T-helper 17 cell (primary cell): ENCODE data around the gene BNIP5. TPM values are rescaled to one million over a fixed set of nuclear protein-coding genes. Genes with fewer than 3 reads are reported as not detected.

ENCODE experiments used
- ATAC-seq: fragments of 150-1000 bp; cut with Tn5 transposase; 2 replicates; pipeline ENCODE4 v1.10.0; 2021; ENCODE audit warnings: mild to moderate bottlenecking, moderate library complexity
- DNase-seq, 3 donors: peaks; one replicate each; pipeline versions ENCODE4 v3.0.0 to v3.0.0-alpha.2; 2020 to 2021
- H3K9me3 ChIP-seq: one replicate; pipeline ENCODE4 v1.7.0; 2013; ENCODE audit warnings: low read length, mild to moderate bottlenecking; ENCODE audit not compliant: control insufficient read depth, poor library complexity, severe bottlenecking
- H3K27ac Mint-ChIP-seq: one replicate; pipeline ENCODE4 v1.8.0; 2022; ENCODE audit warnings: mild to moderate bottlenecking, moderate library complexity, mixed read lengths
- H3K27me3 Mint-ChIP-seq: one replicate; pipeline ENCODE4 v1.8.0; 2022; ENCODE audit warnings: mixed read lengths
- H3K36me3 Mint-ChIP-seq: one replicate; pipeline ENCODE4 v1.8.0; 2022; ENCODE audit warnings: low read depth, mixed read lengths
- H3K4me1 Mint-ChIP-seq: one replicate; pipeline ENCODE4 v1.8.0; 2022; ENCODE audit warnings: mild to moderate bottlenecking, mixed read lengths
- H3K4me3 Mint-ChIP-seq: one replicate; pipeline ENCODE4 v1.8.0; 2022; ENCODE audit warnings: mild to moderate bottlenecking, moderate library complexity, mixed read lengths
- total RNA-seq, 4 donors: library from RNA in 2 of 4; stranded (reverse) in 2 of 4; gene quantifications; one replicate each; pipeline ENCODE4 v1.2.3 and lab custom pipeline; 2022 to 2026

BNIP5 gene
- total RNA-seq, 2 donors from 2014 or later = not detected

- Mint-ChIP-seq H3K4me3 (peak overlapping the region; percentile 53), H3K4me1 (no peaks in the 10 kb centered on the region), H3K27ac (no peak overlapping the region), H3K27me3 (peaks cover 27% of the 10 kb centered on the region), H3K36me3 (no peaks in the 10 kb centered on the region)
- ATAC-seq (no peak), DNase-seq (no peak)
- no peaks in the 10 kb centered on the region for H3K9me3 ChIP-seq
Observed at GRCh38 chr6:36320475-36320874, 16.2 kb downstream of the BNIP5 start.

GRCh38 chr6:36319821-36320220, 16.9 kb downstream of the BNIP5 start:
- Mint-ChIP-seq H3K4me1 (no peaks in the 10 kb centered on the region), H3K27me3 (peaks cover 29% of the 10 kb centered on the region), H3K27ac (no peak overlapping the region), H3K36me3 (no peaks in the 10 kb centered on the region), H3K4me3 (no peak overlapping the region)
- DNase-seq (no peak), ATAC-seq (no peak)
- no peaks in the 10 kb centered on the region for H3K9me3 ChIP-seq

GRCh38 chr6:36319436-36319762, 17.3 kb downstream of the BNIP5 start:
- no peaks in the 10 kb centered on the region for H3K9me3 ChIP-seq
- Mint-ChIP-seq H3K4me3 (no peak overlapping the region), H3K27ac (no peak overlapping the region), H3K27me3 (peaks cover 28% of the 10 kb centered on the region), H3K36me3 (no peaks in the 10 kb centered on the region), H3K4me1 (no peaks in the 10 kb centered on the region)
- DNase-seq = no peak
- no peak for ATAC-seq

GRCh38 chr6:36318690-36319435, 17.8 kb downstream of the BNIP5 start:
- Mint-ChIP-seq H3K27me3 (peaks cover 32% of the 10 kb centered on the region), H3K36me3 (no peaks in the 10 kb centered on the region), H3K27ac (no peak overlapping the region), H3K4me1 (no peaks in the 10 kb centered on the region), H3K4me3 (no peak overlapping the region)
- ATAC-seq = no peak
- DNase-seq = no peak
- H3K9me3 ChIP-seq = no peaks in the 10 kb centered on the region

GRCh38 chr6:36317623-36318022, 19.1 kb downstream of the BNIP5 start:
- DNase-seq = no peak
- peaks cover 38% of the 10 kb centered on the region for H3K27me3 Mint-ChIP-seq
- H3K9me3 ChIP-seq = no peaks in the 10 kb centered on the region
- ATAC-seq = no peak
- no peak overlapping the region for H3K4me3 Mint-ChIP-seq
- H3K27ac Mint-ChIP-seq = no peak overlapping the region
- H3K36me3 Mint-ChIP-seq = no peaks in the 10 kb centered on the region
- no peaks in the 10 kb centered on the region for H3K4me1 Mint-ChIP-seq

- Mint-ChIP-seq H3K4me3 (no peak overlapping the region), H3K36me3 (no peaks in the 10 kb centered on the region), H3K27ac (no peak overlapping the region), H3K27me3 (peaks cover 45% of the 10 kb centered on the region), H3K4me1 (no peaks in the 10 kb centered on the region)
- no peaks in the 10 kb centered on the region for H3K9me3 ChIP-seq
- ATAC-seq = no peak
- DNase-seq = no peak
Observed at GRCh38 chr6:36315921-36316320, 20.8 kb downstream of the BNIP5 start.

GRCh38 chr6:36314221-36315014, 22.3 kb downstream of the BNIP5 start:
- DNase-seq = no peak
- Mint-ChIP-seq H3K4me3 (no peak overlapping the region), H3K27me3 (peaks cover 56% of the 10 kb centered on the region), H3K36me3 (peaks cover 2% of the 10 kb centered on the region), H3K27ac (no peak overlapping the region), H3K4me1 (no peaks in the 10 kb centered on the region)
- no peaks in the 10 kb centered on the region for H3K9me3 ChIP-seq
- no peak for ATAC-seq

GRCh38 chr6:36313649-36313936, 23.1 kb downstream of the BNIP5 start:
- H3K9me3 ChIP-seq = no peaks in the 10 kb centered on the region
- Mint-ChIP-seq H3K4me1 (peaks cover 2% of the 10 kb centered on the region), H3K27me3 (peaks cover 64% of the 10 kb centered on the region), H3K4me3 (no peak overlapping the region), H3K27ac (no peak overlapping the region), H3K36me3 (peaks cover 2% of the 10 kb centered on the region)
- ATAC-seq = no peak
- no peak for DNase-seq

- no peak for DNase-seq
- no peaks in the 10 kb centered on the region for H3K9me3 ChIP-seq
- H3K4me3 Mint-ChIP-seq = no peak overlapping the region
- peaks cover 64% of the 10 kb centered on the region for H3K27me3 Mint-ChIP-seq
- H3K4me1 Mint-ChIP-seq = peaks cover 2% of the 10 kb centered on the region
- no peak for ATAC-seq
- peak overlapping the region; percentile 45 for H3K27ac Mint-ChIP-seq
- peaks cover 2% of the 10 kb centered on the region for H3K36me3 Mint-ChIP-seq
Observed at GRCh38 chr6:36312854-36313648, 23.6 kb downstream of the BNIP5 start.

GRCh38 chr6:36309900-36310299, 26.8 kb downstream of the BNIP5 start:
- Mint-ChIP-seq H3K36me3 (peaks cover 2% of the 10 kb centered on the region), H3K27me3 (peaks cover 48% of the 10 kb centered on the region), H3K4me1 (peaks cover 2% of the 10 kb centered on the region), H3K27ac (no peak overlapping the region), H3K4me3 (no peak overlapping the region)
- ATAC-seq = no peak
- no peaks in the 10 kb centered on the region for H3K9me3 ChIP-seq
- no peak for DNase-seq

- peaks cover 2% of the 10 kb centered on the region for H3K4me1 Mint-ChIP-seq
- peaks cover 2% of the 10 kb centered on the region for H3K36me3 Mint-ChIP-seq
- peaks cover 44% of the 10 kb centered on the region for H3K27me3 Mint-ChIP-seq
- DNase-seq (no peak), ATAC-seq (no peak)
- no peak overlapping the region for H3K27ac Mint-ChIP-seq
- no peak overlapping the region for H3K4me3 Mint-ChIP-seq
- H3K9me3 ChIP-seq = no peaks in the 10 kb centered on the region
Observed at GRCh38 chr6:36309203-36309602, 27.5 kb downstream of the BNIP5 start.

GRCh38 chr6:36308514-36308913, 28.2 kb downstream of the BNIP5 start:
- Mint-ChIP-seq H3K27ac (no peak overlapping the region), H3K27me3 (peaks cover 42% of the 10 kb centered on the region), H3K36me3 (peaks cover 2% of the 10 kb centered on the region), H3K4me1 (peaks cover 4% of the 10 kb centered on the region), H3K4me3 (no peak overlapping the region)
- no peak for DNase-seq
- no peaks in the 10 kb centered on the region for H3K9me3 ChIP-seq
- no peak for ATAC-seq

- DNase-seq (no peak), ATAC-seq (no peak)
- Mint-ChIP-seq H3K27me3 (peaks cover 45% of the 10 kb centered on the region), H3K4me1 (peaks cover 12% of the 10 kb centered on the region), H3K4me3 (no peak overlapping the region), H3K36me3 (peaks cover 4% of the 10 kb centered on the region), H3K27ac (no peak overlapping the region)
- no peaks in the 10 kb centered on the region for H3K9me3 ChIP-seq
Observed at GRCh38 chr6:36306375-36306774, 30.3 kb downstream of the BNIP5 start.
